Dermis blood vessel endothelial cell (primary cell): ENCODE data around the gene SSTR3. TPM values are rescaled to one million over a fixed set of nuclear protein-coding genes. Genes with fewer than 3 reads are reported as not detected.
"Not testable (repeated sequence)": the region's sequence is repeated elsewhere in the genome, so short reads cannot be mapped to it uniquely, and the experiment has no call there.

Experiments
- DNase-seq: peaks from one replicate; pipeline ENCODE4 v3.0.0; 2010
- total RNA-seq: library from RNA; depleted of rRNA; stranded (reverse); fragments of >200 nt; gene quantifications from 2 replicates; pipeline ENCODE4 v1.2.3, GENCODE V29; 2014

The SSTR3 gene
- total RNA-seq, 1 donor from 2014 or later = not detected

DNA sequence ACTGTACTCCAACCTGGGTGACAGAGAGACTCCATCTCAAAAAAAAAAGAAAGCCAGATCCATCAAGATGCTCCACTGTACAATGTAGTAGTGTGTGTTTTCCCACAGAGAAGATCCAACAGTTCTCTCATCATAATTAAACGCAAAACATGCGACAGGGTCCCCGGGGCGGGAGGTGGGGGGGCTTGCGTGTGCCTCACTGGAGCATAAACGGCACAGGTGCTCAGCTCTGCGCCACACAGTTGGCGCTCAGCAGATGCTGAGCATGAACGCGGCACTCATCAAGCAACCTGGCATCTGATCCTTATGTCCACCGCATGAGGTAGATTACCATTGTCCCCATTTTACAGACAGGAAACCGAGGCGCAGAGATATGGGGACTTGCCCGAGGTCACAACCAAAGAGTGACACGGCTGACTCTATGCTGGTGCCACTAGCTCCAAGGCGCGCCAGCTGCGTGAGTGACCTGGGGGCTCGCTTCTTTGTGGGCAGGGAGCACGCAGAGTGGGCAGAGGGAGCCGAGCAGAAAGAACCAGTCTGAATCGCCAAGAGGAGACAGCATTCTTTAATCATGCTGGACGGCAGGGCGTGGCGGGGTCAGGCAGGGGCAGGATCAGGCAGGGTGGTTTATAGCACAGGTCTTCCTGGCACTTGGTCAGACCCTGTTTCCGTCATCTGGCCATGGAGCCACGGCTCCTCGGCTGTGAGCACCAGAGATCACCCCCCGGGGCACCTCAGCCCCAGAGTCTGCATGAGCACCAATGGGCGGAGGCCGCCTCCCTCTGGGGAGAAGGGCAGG lies 32.5 kb downstream of the SSTR3 start:
- DNase-seq = no peak

DNA sequence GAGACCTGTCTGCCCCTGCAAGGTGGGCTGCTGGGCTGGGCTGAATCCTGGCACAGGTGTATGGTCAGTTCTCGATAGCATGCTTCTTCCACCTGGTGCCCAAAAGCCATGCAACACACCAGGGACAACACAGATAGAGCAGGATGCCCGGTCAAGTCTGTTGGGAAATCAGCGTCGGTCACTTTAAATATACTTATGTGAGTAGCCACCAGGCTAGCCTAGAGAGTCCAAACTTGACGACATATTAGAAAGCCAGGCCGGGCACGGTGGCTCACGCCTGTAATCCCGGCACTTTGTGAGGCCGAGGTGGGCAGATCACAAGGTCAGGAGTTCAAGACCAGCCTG lies 33.2 kb downstream of the SSTR3 start:
- DNase-seq = no peak

DNA sequence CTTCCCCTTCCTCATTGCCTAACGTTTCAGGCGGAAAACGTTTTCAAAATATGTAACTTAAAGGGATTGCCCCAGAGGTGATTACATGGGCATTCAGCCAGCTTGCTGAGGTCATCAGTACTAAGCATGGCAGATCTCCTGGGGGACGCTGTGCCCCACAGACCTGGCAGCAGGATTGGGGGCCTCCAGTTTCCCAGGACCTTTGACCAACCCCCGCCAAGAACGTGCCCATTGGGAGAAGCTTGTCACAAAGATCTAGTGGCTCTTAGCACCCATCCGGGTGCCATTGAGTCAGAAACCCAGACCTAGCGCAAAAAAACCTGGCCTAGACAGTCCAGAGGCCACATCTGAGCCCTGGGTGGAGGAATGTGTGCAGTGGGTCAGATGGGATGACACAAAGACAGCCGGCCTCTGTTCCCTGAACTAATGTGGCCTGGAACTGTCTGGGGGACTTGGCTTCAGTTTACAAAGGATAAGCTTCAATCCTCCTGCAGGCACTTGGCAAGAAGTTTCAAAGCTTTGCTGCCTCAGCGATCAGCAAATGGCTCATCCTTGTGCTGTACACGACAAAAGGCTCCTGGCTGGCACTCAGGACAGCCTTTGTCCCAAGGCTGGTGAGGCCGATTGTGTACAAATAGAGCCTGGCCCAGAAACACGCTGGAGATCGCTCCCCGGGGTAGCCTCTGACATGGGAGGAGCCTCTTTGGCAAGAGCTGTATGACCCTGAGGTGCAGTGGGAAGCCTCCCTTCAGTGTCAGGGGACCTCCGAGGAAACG lies 33.7 kb downstream of the SSTR3 start:
- peak; percentile 68 for DNase-seq

DNA sequence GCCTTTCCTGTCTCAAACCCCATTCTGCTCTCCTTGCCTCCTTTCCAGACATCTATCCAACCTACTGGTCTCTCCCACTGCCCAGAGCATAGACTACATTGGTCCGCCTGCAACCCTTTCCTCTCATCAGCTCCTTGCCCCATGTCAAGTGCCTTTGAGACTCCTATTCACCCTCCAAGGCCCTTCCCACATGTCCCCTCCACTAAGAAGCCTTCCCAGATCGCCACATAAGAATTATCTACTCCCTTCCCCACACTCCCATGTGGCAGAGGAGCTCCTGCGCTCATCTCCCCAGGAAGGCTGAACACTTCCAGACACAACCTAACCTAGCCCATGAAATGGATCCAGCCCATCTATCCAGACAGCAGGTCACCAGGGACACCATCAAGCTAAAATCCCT lies 34.5 kb downstream of the SSTR3 start:
- DNase-seq = no peak

DNA sequence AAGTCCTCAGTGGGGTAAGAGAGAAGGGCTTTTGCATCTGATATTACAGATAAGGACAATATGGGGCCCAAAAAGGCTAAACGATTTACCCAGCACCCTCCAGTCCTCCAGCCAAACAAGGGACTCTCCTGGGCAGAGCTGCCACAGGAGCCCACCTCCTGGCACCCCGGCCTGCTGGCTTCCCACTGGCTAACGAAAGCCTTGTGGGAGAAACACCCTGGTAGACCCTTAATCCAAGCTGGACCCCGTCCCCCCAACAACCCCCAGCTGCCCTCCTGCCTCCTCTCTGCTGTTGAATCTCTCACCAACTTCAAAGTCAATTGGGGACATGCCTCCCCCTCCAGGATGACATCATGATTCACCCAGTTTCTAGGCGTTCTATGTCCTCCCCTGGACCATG lies 35.1 kb downstream of the SSTR3 start:
- no peak for DNase-seq

DNA sequence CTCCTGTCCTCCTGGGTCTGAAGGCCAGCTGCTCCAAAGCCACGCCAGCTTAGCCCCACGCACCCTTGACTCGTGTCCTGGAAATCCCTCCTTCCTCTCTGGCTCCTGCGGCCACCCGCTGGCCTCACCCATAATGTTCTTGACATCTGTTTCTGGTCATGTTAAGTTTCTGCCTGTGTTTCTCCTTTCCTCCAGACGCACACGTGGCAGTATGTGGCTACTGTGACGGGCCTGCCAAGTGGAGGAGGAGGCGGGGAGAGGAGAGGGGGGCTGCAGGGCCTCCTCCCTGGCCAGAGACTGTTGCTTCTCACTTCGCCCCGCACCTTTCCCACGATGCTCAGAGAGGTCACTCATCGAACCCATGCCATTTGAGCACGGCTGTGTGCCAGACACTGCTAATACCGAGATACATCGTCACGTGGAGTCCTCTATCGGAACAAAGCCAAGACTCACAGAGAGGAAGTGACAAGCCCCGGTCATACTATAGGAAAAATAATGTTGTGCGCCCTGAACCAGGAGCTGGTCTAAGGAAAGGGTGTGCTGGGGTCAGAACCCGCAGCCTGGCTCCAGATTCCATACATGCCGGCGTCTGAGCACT lies 35.7 kb downstream of the SSTR3 start:
- DNase-seq = peak; percentile 94

DNA sequence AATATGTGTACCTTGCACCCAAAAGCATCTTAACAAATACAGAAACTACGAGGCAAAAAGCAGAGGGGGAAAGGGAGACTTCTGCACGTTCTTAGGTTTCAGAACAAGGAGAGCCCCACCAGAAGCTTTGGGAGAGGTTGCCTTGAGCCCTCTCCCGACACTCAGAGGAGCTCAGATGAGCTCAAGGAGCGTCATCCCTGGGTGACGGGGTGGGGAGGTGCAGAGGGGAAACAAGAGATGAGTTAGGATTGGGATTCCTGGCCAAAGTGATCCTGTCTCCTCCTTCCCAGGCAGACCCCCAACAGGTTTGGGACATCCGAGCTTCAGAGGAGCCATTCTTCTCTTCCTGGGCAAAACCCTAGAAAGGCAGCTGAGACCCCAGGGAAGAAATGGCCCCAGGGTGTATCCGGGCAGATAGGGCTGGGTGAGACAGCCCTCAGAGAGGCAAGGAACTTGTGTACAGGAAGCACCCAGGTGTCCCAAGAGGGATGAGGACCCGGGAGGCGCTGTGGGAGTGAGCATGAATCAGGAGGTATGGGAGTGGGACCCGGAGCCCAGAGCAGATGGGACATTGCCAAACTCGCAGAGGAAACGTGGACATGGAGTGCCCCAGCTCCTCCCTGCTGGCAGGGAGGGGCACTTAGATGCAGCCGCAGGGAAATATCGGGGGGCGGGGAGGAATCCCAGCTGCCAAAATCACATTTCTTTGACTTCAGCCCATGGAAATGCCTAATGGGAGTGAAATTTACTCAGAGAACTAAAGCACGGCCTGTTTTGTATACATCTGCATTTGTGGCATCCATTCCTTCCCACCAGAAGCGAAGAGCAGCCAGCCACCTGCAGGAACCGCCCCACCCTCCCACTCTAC lies 36.6 kb downstream of the SSTR3 start:
- DNase-seq = no peak

DNA sequence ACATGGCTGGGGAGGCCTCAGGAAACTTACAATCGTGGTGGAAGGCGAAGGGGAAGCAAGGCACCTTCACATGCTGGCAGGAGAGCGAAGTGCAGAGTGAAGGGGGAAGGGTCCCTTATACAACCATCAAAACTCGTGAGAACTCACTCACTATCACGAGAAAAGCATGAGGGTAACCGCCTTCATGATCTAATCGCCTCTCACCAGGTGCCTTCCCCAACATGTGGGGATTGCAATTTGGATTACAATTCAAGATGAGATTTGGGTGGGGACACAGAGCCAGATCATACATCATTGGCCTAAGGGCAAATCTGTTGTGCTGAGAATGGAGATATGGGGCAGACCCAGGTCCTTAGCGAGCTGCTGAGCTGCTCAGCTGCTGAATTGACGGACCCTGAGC lies 37.3 kb downstream of the SSTR3 start:
- no peak for DNase-seq

DNA sequence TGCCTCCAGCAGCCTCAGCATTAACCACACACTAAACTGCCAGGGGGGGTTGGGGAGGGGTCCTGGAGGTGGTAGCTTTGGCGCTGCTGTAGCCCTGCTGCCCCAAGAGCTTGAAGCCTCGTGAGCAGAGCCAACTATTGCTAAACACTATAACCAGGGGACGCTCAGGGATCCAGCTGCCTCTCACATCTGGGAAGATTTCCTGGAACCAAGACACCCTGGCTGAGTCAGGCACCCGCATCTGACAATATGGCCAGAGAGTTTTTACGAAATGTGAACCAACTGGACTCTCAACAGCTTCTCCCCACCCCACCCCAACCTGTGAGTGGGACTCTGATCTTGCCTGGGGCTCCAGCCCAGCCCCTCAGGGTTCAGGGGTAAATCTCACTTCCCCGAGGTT lies 38.6 kb downstream of the SSTR3 start:
- DNase-seq = no peak

DNA sequence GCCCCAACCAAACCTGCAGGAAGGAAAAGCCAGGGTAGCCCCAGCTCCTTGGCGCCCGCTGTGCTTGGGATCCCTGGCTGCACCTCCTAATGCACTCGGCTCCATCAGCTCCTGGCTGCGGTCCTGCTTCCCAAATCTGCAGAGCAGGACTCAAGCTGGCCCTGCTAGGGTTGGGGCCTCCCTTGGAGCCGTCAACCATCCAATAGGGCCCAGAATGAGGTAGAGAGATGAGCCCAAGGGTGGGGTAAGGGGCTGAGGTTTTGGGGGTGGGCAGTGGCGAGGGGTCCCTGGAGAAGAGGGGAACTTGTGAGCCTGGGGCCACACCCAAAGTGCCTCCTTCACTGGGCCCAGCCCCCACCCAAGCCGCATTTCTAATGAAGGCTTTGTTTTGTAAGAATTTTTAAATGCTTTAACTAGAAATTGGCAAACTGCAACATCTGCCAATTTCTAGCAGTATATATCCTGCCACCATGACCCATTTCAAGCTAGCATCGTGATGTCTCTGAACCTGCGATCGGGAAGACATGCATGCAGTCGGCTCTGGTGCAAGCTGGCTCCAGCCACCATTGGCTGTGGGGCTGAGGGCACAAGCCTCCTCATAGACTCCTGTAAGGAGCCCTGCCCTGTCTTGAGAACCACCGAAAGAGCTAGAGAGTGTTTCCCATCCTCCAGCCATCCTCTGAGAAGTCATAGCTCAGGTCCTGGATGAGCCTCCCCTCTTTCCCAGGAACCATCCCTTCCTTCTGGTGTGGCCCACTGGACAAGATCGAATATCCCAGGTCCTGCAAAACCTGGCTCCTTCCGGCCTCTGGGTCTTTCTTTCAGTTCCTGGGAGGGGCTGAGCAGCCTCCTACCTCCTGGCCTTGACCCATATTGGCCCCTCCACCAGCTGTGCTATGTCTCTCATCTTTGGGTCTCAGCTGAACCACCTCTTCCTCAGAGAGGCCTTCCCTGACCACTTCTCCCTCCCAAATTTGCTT lies 39.7 kb downstream of the SSTR3 start:
- DNase-seq = no peak

DNA sequence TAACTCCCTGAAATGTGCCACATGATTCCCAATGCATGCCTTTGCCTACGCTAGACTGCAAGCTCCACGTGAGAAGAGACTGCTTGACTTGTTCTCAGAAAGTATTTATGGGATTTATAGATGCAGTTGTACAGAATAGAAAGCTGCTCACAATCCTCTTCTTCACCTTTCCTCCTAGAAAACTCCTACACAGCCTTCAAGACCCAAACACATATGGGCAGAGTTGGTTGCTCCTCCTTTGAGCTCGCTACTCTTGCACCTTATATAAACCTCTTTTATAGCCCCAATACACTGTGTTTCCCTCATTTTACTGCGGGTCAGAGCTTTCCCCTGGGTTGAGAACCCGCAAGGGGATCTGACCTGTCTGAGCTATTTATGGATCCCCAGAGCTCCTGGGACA lies 40.6 kb downstream of the SSTR3 start:
- DNase-seq = no peak

DNA sequence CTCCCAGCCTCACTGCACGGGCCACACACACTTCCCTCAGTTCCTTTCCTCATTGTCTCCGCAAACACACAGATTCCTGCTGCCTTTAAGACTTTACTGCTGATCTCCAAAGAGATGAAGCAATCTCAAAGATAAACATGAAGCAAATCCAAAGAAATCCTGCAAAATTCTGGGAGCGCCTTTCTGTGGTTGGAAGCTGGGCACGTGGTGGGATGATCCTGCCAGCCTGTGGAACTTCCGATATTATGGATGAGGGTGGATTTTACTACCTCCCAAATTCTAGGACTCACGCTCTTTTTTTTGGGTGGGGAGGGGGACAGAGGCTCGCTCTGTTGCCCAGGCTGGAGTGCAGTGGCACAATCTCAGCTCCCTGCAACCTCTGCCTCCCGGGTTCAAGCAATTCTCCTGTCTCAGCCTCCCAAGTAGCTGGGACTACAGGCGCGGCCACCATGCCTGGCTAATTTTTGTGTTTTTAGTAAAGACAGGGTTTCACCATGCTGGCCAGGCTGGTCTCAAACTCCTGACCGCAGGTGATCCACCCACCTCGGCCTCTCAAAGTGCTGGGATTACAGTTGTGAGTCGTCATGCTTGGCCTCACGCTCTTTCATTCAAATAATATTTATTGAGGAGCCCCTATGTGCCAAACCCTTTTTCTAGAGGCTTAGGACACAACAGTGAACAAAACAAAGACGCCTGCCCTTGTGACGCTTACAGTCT lies 41.4 kb downstream of the SSTR3 start:
- DNase-seq = not testable (repeated sequence)

DNA sequence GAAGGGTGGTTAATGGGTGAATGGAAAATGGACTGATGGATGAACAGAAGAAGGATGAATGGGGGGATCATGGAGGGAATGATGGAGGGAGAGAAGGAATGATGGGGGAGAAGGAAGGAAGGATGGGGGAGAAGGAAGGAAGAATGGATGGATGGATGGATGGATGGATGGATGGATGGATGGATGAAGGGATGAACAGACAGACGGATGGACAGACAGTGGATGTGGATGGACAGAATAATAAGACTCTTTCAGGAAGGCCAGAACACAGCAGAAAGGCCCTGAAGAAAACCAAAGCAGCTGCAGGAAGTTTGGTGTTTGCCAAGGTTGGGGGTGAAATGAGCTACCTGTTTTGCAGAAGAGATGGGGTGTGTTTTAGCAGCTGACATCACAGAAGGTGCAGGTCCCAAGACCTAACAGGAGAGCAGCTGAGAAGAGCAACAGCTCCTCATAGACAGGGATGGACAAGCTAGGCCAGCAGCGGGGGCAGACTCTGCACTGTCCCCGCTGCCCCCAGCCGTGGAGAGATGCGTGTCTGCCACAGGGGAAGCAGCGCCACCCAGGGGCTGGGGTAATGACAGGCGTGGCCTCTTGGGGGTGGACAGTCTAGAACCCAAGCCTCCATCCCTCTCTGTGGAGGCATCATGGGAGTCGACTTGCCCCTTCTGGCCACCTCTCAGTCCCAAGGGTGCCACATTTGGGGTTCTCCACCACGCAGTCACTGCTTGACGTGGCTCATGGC lies 42.2 kb downstream of the SSTR3 start:
- DNase-seq = no peak

DNA sequence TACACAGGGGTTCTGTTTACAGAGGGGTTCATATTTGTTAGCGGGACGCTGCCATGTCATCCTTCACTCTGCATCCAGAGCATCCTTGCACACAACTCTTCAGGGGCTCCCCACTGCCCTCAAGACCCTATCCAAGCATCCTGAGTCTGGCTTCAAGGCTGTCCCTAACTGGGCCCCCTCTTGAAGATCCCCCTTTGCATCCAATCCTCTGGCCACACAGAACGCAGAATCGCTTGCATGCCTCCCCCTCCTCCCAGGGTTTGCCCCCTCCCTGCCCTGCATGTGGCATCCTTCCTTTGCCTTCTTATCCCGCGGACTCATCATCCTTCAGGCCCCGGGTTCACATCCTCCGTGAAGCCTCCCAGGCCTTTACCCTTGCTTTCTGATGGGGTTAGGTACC lies 42.9 kb downstream of the SSTR3 start:
- DNase-seq = no peak

DNA sequence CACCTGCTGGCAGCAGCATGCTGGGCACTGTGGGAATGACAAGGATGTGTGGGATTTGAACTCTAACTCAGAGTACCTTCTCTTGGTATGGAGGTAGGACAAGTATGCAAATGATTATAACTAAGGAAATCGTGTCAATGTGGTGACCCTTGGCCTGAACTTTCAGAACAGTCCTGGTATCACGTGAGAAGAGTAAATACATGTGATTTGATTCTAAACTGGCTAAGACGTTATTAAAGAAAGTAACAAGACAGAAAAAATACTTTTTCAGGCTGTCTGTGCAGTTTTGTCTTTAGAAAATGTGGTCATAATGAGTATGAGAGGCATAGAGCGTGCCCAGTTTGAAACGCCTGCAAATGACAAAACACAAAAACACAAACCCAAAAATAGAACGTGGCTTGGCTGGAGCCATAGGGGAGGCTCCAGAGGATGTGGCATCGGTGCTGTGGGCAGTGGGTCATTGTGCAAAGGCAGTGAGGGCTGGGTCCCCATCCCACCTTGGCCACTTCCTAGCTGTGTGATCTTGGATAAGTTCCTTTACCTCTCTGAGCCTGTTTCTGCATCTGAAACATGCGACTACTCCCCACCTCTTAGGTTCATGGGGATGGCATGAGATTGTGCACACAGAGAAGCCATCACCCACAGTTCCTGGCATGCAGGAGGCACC lies 44.2 kb downstream of the SSTR3 start:
- DNase-seq = no peak

DNA sequence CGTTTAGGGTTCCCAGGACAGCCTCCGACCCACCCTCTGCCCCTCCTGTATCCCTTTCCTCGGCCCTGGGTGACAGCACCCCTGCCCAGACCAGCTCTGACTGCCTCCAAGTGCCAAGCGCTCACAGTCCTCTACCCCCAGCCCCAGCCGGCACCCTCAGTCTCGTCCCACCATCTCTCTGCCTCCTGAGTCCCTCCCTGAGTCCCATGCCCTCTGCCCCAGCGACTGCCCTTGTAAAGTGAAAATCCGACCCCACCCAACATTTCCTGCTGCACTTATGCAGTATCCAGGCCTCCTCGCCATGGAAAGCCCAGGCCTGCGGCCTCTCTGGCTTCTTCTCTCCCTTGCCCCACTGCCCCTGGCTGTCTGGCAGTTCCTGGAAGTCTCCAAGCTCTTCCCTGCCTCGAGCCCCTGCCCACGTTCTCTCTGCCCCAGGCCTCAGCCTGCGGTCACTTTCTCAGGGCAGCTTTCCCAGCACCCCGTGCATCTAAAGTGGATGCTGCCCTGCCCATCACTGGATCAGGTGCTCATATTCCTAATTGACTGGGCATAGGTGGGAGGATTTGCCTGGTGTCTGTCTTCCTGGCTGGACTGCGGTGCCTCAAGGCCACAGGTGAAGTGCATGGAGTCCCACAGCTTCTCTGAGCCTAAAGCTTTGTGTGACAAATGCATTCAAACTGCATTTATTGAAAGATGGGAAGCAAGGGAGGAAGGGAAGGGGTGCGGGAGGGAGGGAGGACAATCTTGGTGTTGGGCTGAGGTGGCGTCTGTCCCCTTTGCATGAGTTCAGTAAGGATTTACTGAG lies 44.9 kb downstream of the SSTR3 start:
- DNase-seq = no peak

DNA sequence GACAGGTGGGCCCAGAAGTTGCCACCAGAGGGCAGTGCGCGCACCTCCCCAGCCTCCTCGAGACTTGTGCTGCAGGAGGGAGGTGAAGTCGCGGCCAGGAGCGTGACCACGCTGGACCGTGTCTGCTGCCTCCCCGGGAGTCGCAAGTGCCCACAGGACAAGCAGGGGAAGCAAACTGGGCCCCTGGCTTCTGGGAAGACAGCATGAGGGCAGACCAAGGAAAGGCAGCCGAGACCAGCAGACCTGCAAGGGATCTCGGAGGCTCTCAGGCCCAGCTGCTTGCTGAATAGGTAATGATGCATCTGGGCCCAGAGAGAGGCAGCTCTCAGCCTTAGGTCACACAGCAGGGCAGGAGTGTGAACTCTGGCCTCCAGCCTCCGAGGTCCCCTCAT lies 45.6 kb downstream of the SSTR3 start:
- peak; percentile 89 for DNase-seq

DNA sequence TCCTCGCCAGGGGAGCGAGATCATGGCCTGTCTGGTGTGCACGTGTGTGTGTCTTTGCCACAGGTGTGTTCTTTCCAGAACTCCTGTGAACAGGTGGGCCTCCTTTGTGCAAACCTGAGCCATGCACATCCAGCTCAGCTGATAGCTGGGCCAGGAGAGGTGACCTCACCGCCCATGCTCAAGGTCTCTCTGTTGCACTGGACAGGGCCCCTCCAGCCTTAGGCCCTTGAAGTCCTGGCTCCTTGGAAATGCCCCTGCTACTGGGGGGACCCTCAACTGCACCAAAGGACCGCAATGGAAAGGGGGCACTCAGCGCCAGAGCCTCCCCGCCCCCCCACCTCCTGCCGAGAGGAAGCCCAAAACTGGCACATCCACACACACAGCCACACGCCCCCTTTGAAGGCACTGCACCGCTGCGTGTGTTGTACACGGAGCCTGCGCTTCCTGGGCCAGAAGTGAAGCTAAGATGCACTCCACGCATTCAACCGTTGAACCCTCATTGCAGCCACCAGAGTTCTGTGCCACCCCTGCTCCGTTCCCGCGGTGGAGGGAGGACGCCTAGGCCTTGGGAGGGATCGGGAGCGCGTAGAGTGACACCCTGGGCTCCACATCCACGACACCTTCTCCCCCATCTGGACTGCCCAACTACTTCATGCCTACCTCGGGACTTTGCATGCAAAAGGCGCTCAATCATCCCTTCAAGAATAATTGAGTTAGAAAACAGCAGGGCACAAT lies 46.2 kb downstream of the SSTR3 start:
- DNase-seq = no peak
